ENCODE results near the gene PPP1R37. TPM values are rescaled to one million over a fixed set of nuclear protein-coding genes. Genes with fewer than 3 reads are reported as not detected.
"Not testable (repeated sequence)": the region's sequence is repeated elsewhere in the genome, so short reads cannot be mapped to it uniquely, and the experiment has no call there.

The PPP1R37 gene
- total RNA-seq, 1 donor from 2014 or later: 23.2 TPM

GRCh38 chr19:45095496-45096413 is 2.8 kb downstream of the PPP1R37 start:
- no peak for DNase-seq (ENCODE audit: low read depth, low spot score)

- no peak for DNase-seq (ENCODE audit: low read depth, low spot score)
These were observed 3.7 kb downstream of the PPP1R37 start for GRCh38 chr19:45096700-45097099.

- no peak for DNase-seq (ENCODE audit: low read depth, low spot score)
These were observed 4.4 kb downstream of the PPP1R37 start for GRCh38 chr19:45097450-45097775.

- peak; percentile 75 for DNase-seq (ENCODE audit: low read depth, low spot score)
These were observed 5.0 kb downstream of the PPP1R37 start for GRCh38 chr19:45097776-45098520.

- DNase-seq (ENCODE audit: low read depth, low spot score): peak; percentile 32
These were observed 5.8 kb downstream of the PPP1R37 start for GRCh38 chr19:45098521-45099466.

GRCh38 chr19:45099467-45100191 is 6.7 kb downstream of the PPP1R37 start:
- no peak for DNase-seq (ENCODE audit: low read depth, low spot score)

GRCh38 chr19:45100201-45100600 is 7.2 kb downstream of the PPP1R37 start:
- no peak for DNase-seq (ENCODE audit: low read depth, low spot score)

GRCh38 chr19:45100846-45101252 is 7.9 kb downstream of the PPP1R37 start:
- DNase-seq (ENCODE audit: low read depth, low spot score): no peak

- DNase-seq (ENCODE audit: low read depth, low spot score): no peak
These were observed 8.8 kb downstream of the PPP1R37 start for GRCh38 chr19:45101806-45102205.

GRCh38 chr19:45102481-45102880 is 9.5 kb downstream of the PPP1R37 start:
- DNase-seq (ENCODE audit: low read depth, low spot score): no peak

- DNase-seq (ENCODE audit: low read depth, low spot score): no peak
These were observed 10.2 kb downstream of the PPP1R37 start for GRCh38 chr19:45103156-45103507.

GRCh38 chr19:45103508-45104319 is 10.7 kb downstream of the PPP1R37 start:
- no peak for DNase-seq (ENCODE audit: low read depth, low spot score)

- no peak for DNase-seq (ENCODE audit: low read depth, low spot score)
These were observed 11.8 kb downstream of the PPP1R37 start for GRCh38 chr19:45104658-45105349.

- DNase-seq (ENCODE audit: low read depth, low spot score): not testable (repeated sequence)
These were observed 13.4 kb downstream of the PPP1R37 start for GRCh38 chr19:45106363-45106762.

GRCh38 chr19:45107621-45108150 is 14.7 kb downstream of the PPP1R37 start:
- DNase-seq (ENCODE audit: low read depth, low spot score): no peak

GRCh38 chr19:45110851-45111266 is 17.9 kb downstream of the PPP1R37 start:
- no peak for DNase-seq (ENCODE audit: low read depth, low spot score)

GRCh38 chr19:45112111-45112827 is 19.3 kb downstream of the PPP1R37 start:
- no peak for DNase-seq (ENCODE audit: low read depth, low spot score)

GRCh38 chr19:45113628-45114027 is 20.6 kb downstream of the PPP1R37 start:
- DNase-seq (ENCODE audit: low read depth, low spot score): no peak

All from pulmonary artery endothelial cell (primary cell).